GM21529 (cell line): ENCODE results near the gene CUEDC1.

ENCODE experiments used
- ATAC-seq: cut with Tn5 transposase; IDR thresholded peaks from one replicate; pipeline ENCODE4 v1.9.1; 2021; ENCODE audit not compliant: unreplicated experiment

The CUEDC1 gene

GRCh38 chr17:57918017-57918895 lies 37.0 kb downstream of the CUEDC1 start:
- ATAC-seq, result no peak

- ATAC-seq, result no peak
Observed at GRCh38 chr17:57916925-57917858, 38.0 kb downstream of the CUEDC1 start.

DNA sequence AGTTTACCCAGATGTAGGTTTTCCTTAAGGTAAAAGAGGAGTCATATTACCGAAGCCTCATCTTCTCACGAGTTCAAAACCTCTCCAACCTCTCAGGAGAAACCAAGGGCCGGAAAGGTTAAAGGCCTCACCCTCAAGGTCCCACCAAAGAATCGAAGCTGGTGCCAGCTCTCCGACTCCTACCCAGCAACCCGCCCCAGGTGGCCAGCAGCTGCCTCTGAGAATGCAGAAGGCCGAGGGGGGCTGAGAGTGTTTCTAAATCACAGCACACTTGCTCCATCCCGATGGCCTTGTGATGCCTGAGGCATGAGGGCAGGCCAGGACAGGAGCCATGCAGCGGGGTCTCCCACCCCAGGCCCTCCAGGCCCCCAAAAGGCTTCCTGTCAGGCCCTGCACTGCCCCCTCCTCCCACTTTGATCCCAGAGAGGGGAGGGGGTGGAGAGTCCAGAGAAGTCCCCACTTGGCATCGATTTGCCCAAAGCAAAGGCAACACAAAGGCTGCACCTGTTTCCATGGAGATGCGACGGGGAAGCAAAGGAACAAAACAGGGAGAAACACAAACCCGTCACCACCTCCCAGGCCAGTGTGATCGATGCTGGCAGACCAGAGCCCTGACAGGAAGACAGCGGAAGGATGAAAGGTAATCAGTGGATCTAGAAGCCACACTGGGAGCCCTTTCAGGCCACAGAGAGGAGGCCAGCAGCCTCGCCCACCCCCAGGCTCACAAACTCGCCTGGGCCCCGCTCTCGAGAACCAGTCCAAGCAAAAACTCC lies 39.0 kb downstream of the CUEDC1 start:
- no peak for ATAC-seq

DNA sequence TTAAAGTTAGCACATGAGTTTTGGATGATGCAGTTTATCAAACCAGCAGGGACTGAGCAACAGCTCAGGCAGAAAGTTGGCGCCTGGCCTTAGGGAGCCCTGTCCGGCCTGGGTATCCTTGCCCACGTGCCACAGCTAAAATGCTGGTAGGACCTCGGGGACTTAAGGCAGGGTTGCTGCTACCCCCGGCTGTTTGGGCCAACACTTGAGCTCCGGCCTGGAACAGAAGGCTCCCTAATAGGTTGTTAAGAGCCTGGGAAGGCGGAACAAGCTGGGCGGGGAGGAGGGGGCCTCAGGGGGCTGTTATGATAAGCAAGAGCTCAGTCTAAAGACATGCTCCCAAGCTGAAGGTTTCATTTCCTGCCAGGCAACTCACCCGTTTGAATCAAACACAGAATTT lies 39.7 kb downstream of the CUEDC1 start:
- ATAC-seq, result no peak

DNA sequence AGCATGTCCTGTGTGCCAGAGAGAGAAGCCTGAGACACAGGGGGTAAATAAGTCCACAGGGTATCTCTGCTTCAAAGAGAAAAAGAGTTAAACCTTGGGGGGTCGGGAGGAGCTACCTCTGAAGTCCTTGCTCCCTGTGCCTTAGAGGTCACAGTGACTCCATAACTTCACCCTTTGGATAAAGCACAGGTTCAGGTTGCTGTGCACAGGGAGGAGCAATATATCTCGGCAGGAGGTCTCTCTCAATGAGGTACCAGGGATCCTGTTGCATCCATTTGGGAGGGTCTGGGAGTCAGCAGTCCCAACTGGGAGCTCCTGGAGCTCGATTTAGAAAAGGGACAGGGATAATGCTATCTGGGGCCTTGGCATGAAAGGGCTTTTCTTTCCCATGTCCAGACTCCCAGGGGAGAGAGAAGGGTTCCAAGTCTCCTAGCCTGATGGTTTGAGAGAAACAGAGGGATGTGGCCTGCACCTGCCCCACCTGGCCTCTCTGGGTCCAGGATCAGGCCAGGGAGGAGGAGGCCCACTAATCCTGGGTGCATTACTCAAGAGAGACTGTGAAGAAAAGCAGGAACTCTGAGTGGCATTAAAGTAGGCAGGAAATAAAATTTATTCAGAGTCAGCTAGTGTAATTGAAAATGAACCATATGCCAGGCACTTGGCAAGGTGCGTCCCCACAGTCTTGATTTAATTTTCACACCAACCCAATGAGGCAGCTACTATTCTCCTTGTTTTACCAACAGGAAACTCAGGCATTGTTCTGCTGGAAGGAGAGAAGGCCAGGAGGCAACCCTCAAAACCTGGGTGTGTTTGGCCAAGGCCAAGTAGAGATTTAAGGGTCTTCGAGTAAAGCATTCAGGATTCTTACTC lies 40.7 kb downstream of the CUEDC1 start:
- no peak for ATAC-seq

DNA sequence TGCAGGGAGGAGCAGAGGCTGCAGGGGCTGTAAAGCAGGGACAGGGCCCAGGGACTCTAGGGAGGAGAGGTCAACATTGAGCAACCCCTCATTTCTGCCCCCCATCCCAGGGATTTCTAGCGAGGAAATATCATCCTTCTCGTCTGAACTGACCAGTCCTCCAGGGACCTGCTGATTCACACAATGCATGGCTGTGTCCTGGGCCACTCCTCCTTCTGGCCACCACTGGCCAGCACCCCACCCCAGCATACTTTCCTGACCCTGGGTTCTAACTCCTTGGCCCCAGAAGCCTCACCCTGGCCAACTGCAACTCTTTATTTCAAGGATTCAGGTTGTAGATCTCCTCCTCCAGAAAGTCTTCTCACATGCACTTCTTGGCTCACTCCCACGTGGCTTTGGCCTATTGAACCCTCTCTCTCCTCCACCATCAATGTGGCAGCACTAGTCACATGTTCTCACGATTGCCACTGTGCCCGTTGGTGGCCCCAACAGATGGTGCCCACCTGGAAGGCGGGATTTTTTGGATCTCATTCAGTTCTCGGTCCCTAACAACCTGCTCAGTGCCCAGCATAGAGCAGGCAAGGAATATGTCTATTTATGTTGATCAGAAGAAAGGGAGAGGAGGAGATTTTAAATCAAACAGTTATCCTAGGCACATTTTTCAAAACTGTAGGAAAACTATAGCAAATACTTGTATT lies 41.5 kb downstream of the CUEDC1 start:
- ATAC-seq, result no peak

- ATAC-seq, result no peak
Observed at GRCh38 chr17:57911834-57912673, 43.2 kb downstream of the CUEDC1 start.

- ATAC-seq, result no peak
Observed at GRCh38 chr17:57910462-57911420, 44.5 kb downstream of the CUEDC1 start.

GRCh38 chr17:57909551-57909950 lies 45.7 kb downstream of the CUEDC1 start:
- ATAC-seq, result no peak

GRCh38 chr17:57908278-57908677 lies 46.9 kb downstream of the CUEDC1 start:
- ATAC-seq, result no peak

DNA sequence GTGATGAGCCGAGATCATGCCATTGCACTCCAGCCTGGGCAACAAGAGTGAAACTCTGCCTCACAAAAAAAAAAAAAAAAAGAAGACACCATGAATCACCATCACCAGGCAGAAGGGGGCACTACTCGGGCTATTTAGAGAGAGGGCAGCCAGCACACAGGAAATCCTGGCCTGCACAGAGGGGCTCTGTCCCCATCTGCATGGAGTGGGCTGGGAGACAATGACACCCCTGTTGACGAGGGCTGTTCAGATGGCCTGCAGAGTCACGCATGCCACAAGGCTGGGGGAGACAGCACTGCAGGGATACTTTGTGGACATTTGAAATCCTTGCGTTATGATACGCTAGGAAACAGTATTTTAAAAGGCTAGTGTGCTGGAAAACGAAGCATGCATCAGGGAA lies 48.3 kb downstream of the CUEDC1 start:
- ATAC-seq, result no peak

- ATAC-seq, result no peak
Observed at GRCh38 chr17:57905875-57906455, 49.2 kb downstream of the CUEDC1 start.

DNA sequence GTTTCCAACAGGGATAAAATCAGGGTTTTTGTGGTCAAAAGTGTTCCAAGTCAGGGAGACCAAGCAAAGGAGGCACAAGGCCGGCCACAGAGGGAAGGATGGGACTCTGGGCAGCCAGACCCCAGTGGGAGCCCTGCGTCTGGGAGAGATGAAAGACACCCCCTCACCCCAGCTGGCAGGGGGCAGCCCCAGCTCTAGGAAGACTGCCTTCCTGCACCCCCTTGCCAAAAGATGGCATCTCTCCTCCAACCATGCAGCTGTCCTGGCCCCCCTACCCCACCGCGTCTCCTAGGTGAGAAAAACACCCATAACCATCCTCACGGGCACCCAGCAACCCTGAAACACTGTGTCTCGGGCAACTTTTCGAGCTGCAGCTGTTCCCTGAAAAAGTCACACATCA lies 51.3 kb downstream of the CUEDC1 start:
- ATAC-seq, result no peak

DNA sequence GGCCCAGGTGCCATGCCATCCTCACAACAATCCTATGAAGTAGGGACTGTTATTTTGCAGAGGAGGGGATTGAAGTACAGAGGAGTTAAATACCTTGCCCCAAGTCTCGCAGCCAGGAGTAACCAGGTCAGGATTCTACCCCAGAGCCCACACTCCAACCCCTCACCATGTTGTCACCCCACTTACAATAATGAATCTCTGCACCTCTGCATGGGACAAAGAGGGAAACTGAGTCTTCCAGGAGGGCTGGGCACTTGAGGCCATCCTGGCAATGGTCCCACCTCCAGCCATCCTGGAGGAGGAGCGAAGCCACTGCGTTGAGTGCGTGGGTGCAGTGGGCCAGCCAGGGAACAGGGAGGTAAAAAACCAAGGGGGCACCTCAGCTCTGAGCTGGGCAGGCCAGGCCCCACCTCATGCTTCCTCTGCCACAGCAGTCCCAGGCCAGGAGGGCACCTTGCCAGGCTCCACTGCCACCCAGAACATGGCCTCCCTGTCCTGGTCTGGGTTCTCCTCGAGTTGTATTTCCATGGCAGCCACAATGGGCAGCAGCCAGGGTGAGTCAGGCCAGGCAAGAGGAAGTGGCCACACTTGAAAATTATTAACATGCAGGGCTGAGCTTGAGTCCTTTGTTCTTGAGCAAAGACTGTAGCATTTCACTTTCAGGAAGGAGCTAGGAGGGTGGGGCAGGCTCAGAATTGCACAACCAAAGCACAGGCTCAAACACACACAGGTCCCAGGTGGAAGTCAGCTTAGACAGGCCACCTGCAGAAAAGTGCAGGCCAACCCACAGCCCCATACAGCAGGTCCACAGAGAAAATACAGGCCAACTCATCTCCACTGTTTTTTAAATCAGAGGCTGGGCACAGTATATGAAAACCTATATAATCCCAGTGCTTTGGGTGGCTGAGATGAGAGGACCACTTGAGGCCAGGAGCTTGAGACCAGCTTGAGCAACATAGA lies 52.1 kb downstream of the CUEDC1 start:
- ATAC-seq, result peak; percentile 63

DNA sequence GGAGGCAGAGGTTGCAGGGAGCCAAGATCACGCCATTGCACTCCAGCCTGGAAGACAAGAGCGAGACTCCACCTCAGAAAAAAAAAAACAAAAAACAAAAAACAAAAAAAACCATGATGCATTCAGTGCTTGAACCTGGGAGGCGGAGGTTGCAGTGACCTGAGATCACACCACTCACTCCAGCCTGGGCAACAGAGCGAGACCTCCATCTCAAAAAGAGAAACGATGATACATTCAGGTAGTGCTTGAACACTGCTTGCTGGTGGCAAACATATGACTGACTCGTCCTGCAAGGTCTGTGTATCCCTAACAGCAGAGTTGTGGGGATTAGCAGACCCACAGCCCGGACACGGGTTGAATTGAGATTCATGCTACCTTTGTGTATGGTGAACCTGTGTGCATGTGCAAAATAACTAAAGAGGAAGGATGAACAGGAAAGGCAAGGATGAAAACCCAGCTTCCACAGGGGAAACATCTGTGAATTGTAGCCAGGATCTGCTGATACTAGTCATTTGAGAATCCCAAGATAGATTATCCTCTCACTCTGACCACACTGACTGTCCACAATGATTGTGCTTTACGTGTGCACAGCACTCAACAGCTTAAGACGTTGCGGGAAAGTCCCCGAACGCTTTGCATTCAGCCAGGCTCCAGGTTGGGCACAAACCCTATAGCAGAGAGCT lies 53.0 kb downstream of the CUEDC1 start:
- peak; percentile 63 for ATAC-seq
